GM12878 (cell line): ENCODE measurements around the gene UBAC2. TPM values are rescaled to one million over a fixed set of nuclear protein-coding genes. Genes with fewer than 3 reads are reported as not detected.

ENCODE experiments used
- DPF2 ChIP-seq: fragments of 450-650 bp; IDR thresholded peaks from 2 replicates; pipeline ENCODE4 v1.6.1; 2017; ENCODE audit warnings: mild to moderate bottlenecking
- IKZF2 ChIP-seq, 2 experiments: fragments of 450-650 bp; IDR thresholded peaks; 2 replicates each; pipeline ENCODE4 v1.6.1; 2017; ENCODE audit warnings: mild to moderate bottlenecking in 2 of 2, moderate library complexity in 2 of 2
- NR2C2 ChIP-seq: IDR thresholded peaks from 2 replicates; pipeline ENCODE4 v1.6.1; 2011; ENCODE audit warnings: borderline replicate concordance, low read depth; ENCODE audit not compliant: control insufficient read depth, insufficient read length
- RAD21 ChIP-seq: IDR thresholded peaks from 2 replicates; pipeline ENCODE4 v1.6.1; 2011; ENCODE audit warnings: mild to moderate bottlenecking, low read depth, low read length, moderate library complexity; ENCODE audit not compliant: insufficient read depth
- SIN3A ChIP-seq: IDR thresholded peaks from 2 replicates; pipeline ENCODE4 v1.6.1; 2012; ENCODE audit warnings: low read depth, low read length, improper control_type of control experiment
- SMAD1 ChIP-seq: fragments of 450-650 bp; IDR thresholded peaks from 2 replicates; pipeline ENCODE4 v1.6.1; 2018; ENCODE audit warnings: mild to moderate bottlenecking, low read depth; ENCODE audit not compliant: partially characterized antibody
- TAF1 ChIP-seq: IDR thresholded peaks from 2 replicates; pipeline ENCODE4 v1.6.1; 2011; ENCODE audit warnings: mild to moderate bottlenecking, low read depth, low read length, borderline replicate concordance
- ZNF274 ChIP-seq: IDR thresholded peaks from one replicate; pipeline ENCODE4 v1.8.0; 2011; ENCODE audit not compliant: insufficient read length, insufficient read depth
- polyA plus RNA-seq, 11 experiments: library from polyadenylated mRNA; depleted of rRNA in 4 of 11; unstranded in 6 of 11; stranded (reverse) in 5 of 11; fragments of >200 nt; fragmentation: Nextera tagmentation in 4 of 11; fragmentation: Illumina TruSeq in 1 of 11; extraction: Ambion mirVana in 4 of 11; extraction: Trizol in 1 of 11; gene quantifications; 1 replicate in 1 of 11; 2 replicates in 10 of 11; pipeline versions ENCODE4 v1.2.1 to v1.2.3, GENCODE V29; 2011 to 2016; ENCODE audit warnings: inconsistent platforms in 2 of 11, missing spikeins in 2 of 11, low read depth in 1 of 11
- total RNA-seq, 4 experiments: library from RNA; depleted of rRNA in 3 of 4; stranded (reverse); fragments of >200 nt in 3 of 4; fragmentation: Illumina TruSeq in 1 of 4; extraction: Trizol in 1 of 4; gene quantifications; 2 replicates each; pipeline versions ENCODE4 v1.2.1 to v1.2.3, GENCODE V29; 2013 to 2021
- TF ChIP-seq, protein P1 (sequence below), 3 experiments: IDR thresholded peaks in 2 of 3; conservative IDR thresholded peaks in 1 of 3; 2 replicates each; pipeline ENCODE4 v1.5.1; 2011; ENCODE audit warnings: low read depth in 3 of 3, low read length in 3 of 3, mild to moderate bottlenecking in 3 of 3, control low read depth in 2 of 3, moderate library complexity in 2 of 3, inconsistent platforms in 1 of 3, mixed read lengths in 1 of 3; ENCODE audit not compliant: control insufficient read depth in 2 of 3, insufficient read depth in 1 of 3; ENCODE audit errors: extremely low read depth in 1 of 3
- TF ChIP-seq, protein P2 (sequence below): IDR thresholded peaks from 2 replicates; pipeline ENCODE4 v1.6.1; 2012; ENCODE audit warnings: improper control_type of control experiment, low read depth, low read length; ENCODE audit not compliant: insufficient replicate concordance
- TF ChIP-seq, protein P3 (sequence below): IDR thresholded peaks from 2 replicates; pipeline ENCODE4 v1.6.1; 2012; ENCODE audit warnings: mild to moderate bottlenecking, low read depth, low read length
- TF ChIP-seq, protein P4 (sequence below): fragments of 450-650 bp; IDR thresholded peaks from 2 replicates; pipeline ENCODE4 v1.6.1; 2016; ENCODE audit warnings: mild to moderate bottlenecking, moderate library complexity, borderline replicate concordance

Gene UBAC2
- total and polyA plus RNA-seq, 10 of the 15 experiments (the other 5 are each of a cell fraction or from before 2014, with no cell fraction given) = 3.0 to 54.6 (median 17.4) TPM

DNA sequence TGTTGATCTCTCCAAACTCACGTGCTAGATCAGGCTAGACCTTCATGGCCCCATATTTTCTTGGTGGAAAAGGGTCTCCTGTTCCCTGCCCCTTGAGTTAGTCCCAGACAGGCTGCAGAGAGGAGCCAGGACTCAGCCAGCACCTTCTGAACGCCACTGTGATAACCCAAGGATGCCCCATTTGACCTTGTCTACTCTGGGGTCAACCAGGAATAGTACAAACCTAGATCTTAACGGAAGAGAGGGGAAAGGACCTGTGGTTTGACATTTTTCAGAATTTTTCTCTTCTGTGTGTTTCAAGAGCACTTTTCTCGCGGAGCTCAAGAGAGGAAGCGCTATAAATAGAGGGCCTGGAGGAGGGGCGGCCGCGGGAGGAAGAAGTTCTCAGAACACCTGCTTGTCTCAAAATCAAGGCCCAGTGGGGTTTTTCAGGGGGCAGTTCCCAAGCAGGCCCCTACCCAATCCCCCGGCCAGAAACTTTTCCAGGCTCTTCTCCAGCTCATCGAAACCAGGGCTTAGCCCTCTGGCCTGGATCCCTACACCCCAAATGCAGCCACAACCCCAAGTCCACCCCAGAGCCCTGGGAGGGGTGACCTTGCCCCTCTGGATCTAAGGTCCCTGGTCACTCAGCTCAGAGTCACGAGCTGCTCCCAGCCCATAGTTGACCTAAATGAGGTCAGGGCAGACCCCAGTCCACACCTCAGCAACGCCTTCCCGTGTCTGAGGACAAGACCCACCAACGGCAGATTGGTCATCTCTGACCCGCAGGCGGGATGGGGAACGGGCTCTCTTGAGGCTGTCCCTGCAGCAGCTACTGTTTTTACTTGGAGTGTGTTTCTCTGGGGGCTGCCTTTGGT is 225.1 kb downstream of the UBAC2 start (continued):
- TF ChIP-seq, protein P1, sequence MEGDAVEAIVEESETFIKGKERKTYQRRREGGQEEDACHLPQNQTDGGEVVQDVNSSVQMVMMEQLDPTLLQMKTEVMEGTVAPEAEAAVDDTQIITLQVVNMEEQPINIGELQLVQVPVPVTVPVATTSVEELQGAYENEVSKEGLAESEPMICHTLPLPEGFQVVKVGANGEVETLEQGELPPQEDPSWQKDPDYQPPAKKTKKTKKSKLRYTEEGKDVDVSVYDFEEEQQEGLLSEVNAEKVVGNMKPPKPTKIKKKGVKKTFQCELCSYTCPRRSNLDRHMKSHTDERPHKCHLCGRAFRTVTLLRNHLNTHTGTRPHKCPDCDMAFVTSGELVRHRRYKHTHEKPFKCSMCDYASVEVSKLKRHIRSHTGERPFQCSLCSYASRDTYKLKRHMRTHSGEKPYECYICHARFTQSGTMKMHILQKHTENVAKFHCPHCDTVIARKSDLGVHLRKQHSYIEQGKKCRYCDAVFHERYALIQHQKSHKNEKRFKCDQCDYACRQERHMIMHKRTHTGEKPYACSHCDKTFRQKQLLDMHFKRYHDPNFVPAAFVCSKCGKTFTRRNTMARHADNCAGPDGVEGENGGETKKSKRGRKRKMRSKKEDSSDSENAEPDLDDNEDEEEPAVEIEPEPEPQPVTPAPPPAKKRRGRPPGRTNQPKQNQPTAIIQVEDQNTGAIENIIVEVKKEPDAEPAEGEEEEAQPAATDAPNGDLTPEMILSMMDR (IDR thresholded peaks at IDR 0.05 in 2 of 3, conservative IDR thresholded peaks at IDR 0.05 in 1 of 3; ENCODE audit: control insufficient read depth in 2 of 3, extremely low read depth in 1 of 3, insufficient read depth in 1 of 3, low read depth in 3 of 3, low read length in 3 of 3) = no peak
- TF ChIP-seq RAD21 (peak; percentile 18; the same call in 1 of the 2 replicates), SMAD1 (peak; percentile 61), ZNF274 (no peak), SIN3A (no peak), TAF1 (peak; percentile 12; the same call in 1 of the 2 replicates), DPF2 (peak; percentile 76; the same call in 1 of the 2 replicates), IKZF2 (IDR thresholded peaks at IDR 0.05) (peak; percentile 91 to 92), NR2C2 (no peak)
- TF ChIP-seq, protein P2, sequence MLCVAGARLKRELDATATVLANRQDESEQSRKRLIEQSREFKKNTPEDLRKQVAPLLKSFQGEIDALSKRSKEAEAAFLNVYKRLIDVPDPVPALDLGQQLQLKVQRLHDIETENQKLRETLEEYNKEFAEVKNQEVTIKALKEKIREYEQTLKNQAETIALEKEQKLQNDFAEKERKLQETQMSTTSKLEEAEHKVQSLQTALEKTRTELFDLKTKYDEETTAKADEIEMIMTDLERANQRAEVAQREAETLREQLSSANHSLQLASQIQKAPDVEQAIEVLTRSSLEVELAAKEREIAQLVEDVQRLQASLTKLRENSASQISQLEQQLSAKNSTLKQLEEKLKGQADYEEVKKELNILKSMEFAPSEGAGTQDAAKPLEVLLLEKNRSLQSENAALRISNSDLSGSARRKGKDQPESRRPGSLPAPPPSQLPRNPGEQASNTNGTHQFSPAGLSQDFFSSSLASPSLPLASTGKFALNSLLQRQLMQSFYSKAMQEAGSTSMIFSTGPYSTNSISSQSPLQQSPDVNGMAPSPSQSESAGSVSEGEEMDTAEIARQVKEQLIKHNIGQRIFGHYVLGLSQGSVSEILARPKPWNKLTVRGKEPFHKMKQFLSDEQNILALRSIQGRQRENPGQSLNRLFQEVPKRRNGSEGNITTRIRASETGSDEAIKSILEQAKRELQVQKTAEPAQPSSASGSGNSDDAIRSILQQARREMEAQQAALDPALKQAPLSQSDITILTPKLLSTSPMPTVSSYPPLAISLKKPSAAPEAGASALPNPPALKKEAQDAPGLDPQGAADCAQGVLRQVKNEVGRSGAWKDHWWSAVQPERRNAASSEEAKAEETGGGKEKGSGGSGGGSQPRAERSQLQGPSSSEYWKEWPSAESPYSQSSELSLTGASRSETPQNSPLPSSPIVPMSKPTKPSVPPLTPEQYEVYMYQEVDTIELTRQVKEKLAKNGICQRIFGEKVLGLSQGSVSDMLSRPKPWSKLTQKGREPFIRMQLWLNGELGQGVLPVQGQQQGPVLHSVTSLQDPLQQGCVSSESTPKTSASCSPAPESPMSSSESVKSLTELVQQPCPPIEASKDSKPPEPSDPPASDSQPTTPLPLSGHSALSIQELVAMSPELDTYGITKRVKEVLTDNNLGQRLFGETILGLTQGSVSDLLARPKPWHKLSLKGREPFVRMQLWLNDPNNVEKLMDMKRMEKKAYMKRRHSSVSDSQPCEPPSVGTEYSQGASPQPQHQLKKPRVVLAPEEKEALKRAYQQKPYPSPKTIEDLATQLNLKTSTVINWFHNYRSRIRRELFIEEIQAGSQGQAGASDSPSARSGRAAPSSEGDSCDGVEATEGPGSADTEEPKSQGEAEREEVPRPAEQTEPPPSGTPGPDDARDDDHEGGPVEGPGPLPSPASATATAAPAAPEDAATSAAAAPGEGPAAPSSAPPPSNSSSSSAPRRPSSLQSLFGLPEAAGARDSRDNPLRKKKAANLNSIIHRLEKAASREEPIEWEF = peak; percentile 18
- TF ChIP-seq, protein P3, sequence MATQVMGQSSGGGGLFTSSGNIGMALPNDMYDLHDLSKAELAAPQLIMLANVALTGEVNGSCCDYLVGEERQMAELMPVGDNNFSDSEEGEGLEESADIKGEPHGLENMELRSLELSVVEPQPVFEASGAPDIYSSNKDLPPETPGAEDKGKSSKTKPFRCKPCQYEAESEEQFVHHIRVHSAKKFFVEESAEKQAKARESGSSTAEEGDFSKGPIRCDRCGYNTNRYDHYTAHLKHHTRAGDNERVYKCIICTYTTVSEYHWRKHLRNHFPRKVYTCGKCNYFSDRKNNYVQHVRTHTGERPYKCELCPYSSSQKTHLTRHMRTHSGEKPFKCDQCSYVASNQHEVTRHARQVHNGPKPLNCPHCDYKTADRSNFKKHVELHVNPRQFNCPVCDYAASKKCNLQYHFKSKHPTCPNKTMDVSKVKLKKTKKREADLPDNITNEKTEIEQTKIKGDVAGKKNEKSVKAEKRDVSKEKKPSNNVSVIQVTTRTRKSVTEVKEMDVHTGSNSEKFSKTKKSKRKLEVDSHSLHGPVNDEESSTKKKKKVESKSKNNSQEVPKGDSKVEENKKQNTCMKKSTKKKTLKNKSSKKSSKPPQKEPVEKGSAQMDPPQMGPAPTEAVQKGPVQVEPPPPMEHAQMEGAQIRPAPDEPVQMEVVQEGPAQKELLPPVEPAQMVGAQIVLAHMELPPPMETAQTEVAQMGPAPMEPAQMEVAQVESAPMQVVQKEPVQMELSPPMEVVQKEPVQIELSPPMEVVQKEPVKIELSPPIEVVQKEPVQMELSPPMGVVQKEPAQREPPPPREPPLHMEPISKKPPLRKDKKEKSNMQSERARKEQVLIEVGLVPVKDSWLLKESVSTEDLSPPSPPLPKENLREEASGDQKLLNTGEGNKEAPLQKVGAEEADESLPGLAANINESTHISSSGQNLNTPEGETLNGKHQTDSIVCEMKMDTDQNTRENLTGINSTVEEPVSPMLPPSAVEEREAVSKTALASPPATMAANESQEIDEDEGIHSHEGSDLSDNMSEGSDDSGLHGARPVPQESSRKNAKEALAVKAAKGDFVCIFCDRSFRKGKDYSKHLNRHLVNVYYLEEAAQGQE = no peak
- TF ChIP-seq, protein P4, sequence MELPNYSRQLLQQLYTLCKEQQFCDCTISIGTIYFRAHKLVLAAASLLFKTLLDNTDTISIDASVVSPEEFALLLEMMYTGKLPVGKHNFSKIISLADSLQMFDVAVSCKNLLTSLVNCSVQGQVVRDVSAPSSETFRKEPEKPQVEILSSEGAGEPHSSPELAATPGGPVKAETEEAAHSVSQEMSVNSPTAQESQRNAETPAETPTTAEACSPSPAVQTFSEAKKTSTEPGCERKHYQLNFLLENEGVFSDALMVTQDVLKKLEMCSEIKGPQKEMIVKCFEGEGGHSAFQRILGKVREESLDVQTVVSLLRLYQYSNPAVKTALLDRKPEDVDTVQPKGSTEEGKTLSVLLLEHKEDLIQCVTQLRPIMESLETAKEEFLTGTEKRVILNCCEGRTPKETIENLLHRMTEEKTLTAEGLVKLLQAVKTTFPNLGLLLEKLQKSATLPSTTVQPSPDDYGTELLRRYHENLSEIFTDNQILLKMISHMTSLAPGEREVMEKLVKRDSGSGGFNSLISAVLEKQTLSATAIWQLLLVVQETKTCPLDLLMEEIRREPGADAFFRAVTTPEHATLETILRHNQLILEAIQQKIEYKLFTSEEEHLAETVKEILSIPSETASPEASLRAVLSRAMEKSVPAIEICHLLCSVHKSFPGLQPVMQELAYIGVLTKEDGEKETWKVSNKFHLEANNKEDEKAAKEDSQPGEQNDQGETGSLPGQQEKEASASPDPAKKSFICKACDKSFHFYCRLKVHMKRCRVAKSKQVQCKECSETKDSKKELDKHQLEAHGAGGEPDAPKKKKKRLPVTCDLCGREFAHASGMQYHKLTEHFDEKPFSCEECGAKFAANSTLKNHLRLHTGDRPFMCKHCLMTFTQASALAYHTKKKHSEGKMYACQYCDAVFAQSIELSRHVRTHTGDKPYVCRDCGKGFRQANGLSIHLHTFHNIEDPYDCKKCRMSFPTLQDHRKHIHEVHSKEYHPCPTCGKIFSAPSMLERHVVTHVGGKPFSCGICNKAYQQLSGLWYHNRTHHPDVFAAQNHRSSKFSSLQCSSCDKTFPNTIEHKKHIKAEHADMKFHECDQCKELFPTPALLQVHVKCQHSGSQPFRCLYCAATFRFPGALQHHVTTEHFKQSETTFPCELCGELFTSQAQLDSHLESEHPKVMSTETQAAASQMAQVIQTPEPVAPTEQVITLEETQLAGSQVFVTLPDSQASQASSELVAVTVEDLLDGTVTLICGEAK = no peak
